Uterus (tissue), 4 donors: Measurements from ENCODE around the gene COL25A1. TPM values are rescaled to one million over a fixed set of nuclear protein-coding genes. Genes with fewer than 3 reads are reported as not detected.

Experiments
- DNase-seq, 2 donors: peaks; one replicate each; pipeline ENCODE4 v3.0.0-alpha.2; 2019 to 2020
- H3K27ac ChIP-seq, 2 donors: fragments of 200-600 bp; sonication (generic); 1 replicate in 1 of 2; 2 replicates in 1 of 2; pipeline ENCODE4 v1.5.1; 2016 to 2018
- H3K27me3 ChIP-seq, 2 donors: fragments of 200-600 bp; sonication (generic); one replicate each; pipeline ENCODE4 v1.5.1; 2018 to 2019; ENCODE audit warnings: control low read depth in 1 of 2
- H3K36me3 ChIP-seq, 2 donors: fragments of 200-600 bp; sonication (generic); one replicate each; pipeline ENCODE4 v1.5.1; 2019; ENCODE audit warnings: control low read depth in 1 of 2
- H3K4me1 ChIP-seq, 2 donors: fragments of 200-600 bp; sonication (generic); one replicate each; pipeline ENCODE4 v1.5.1; 2018 to 2019; ENCODE audit warnings: control low read depth in 1 of 2
- H3K4me3 ChIP-seq, 2 donors: fragments of 200-600 bp; sonication (generic); 1 replicate in 1 of 2; 2 replicates in 1 of 2; pipeline ENCODE4 v1.5.1; 2018 to 2019; ENCODE audit warnings: mild to moderate bottlenecking in 1 of 2
- H3K9me3 ChIP-seq, 2 donors: fragments of 200-600 bp; sonication (generic); one replicate each; pipeline ENCODE4 v1.5.1; 2019; ENCODE audit warnings: control low read depth in 1 of 2
- CTCF ChIP-seq, 4 experiments: fragments of 200-600 bp in 2 of 4; fragments of 450-650 bp in 2 of 4; sonication (generic) in 2 of 4; IDR thresholded peaks; one replicate each; pipeline ENCODE4 v1.5.1; 2016 to 2019; ENCODE audit warnings: antibody characterized with exemption in 4 of 4, mild to moderate bottlenecking in 2 of 4, moderate library complexity in 1 of 4
- POLR2A ChIP-seq, 2 donors: fragments of 450-650 bp; IDR thresholded peaks; one replicate each; pipeline ENCODE4 v1.6.1; 2016; ENCODE audit warnings: antibody characterized with exemption in 2 of 2, mild to moderate bottlenecking in 1 of 2, moderate library complexity in 1 of 2
- intact Hi-C: fragments of 100-400 bp; cut with DNase I; formaldehyde crosslinking; loops from one replicate; pipeline ENCODE4 v1.15.1; 2023; ENCODE audit warnings: low total_unique reads
- total RNA-seq, 4 donors: library from RNA; depleted of rRNA in 3 of 4; stranded (reverse); fragments of >200 nt in 3 of 4; gene quantifications; one replicate each; pipeline versions ENCODE4 v1.1.0 to v1.2.4, GENCODE V29; 2014 to 2023
- donor health status: DM: yes; HTN: yes; CAD: no.

The COL25A1 gene
- total RNA-seq, 4 donors from 2014 or later = 0.26 to 41.1 (median 1.8) TPM; not detected in 1

- TF ChIP-seq CTCF (IDR thresholded peaks at IDR 0.05) = no peak
- TF ChIP-seq POLR2A (IDR thresholded peaks at IDR 0.05) = no peak
- Histone ChIP-seq H3K36me3 (no peaks in the 10 kb centered on the region), H3K27ac (no peak overlapping the region), H3K4me3 (no peak overlapping the region), H3K4me1 (no peaks in the 10 kb centered on the region), H3K9me3 (no peaks in the 10 kb centered on the region), H3K27me3 (no peaks in the 10 kb centered on the region)
- DNase-seq = no peak
- intact Hi-C loops = no loop called here
Observed at GRCh38 chr4:108854786-108855185, 447.7 kb downstream of the COL25A1 start.

- no peak for DNase-seq
- Histone ChIP-seq H3K9me3 (no peaks in the 10 kb centered on the region), H3K27ac (no peak overlapping the region), H3K4me3 (no peak overlapping the region), H3K27me3 (no peaks in the 10 kb centered on the region), H3K4me1 (no peaks in the 10 kb centered on the region), H3K36me3 (no peaks in the 10 kb centered on the region)
- TF ChIP-seq CTCF (IDR thresholded peaks at IDR 0.05) = no peak
- no peak for TF ChIP-seq POLR2A (IDR thresholded peaks at IDR 0.05)
- intact Hi-C loops = no loop called here
Observed at GRCh38 chr4:108852691-108853090, 449.8 kb downstream of the COL25A1 start.

- Histone ChIP-seq H3K36me3 (no peaks in the 10 kb centered on the region), H3K27ac (no peak overlapping the region), H3K4me3 (no peak overlapping the region), H3K4me1 (no peaks in the 10 kb centered on the region), H3K9me3 (no peaks in the 10 kb centered on the region), H3K27me3 (no peaks in the 10 kb centered on the region)
- TF ChIP-seq CTCF (IDR thresholded peaks at IDR 0.05) (no peak), POLR2A (IDR thresholded peaks at IDR 0.05) (no peak)
- no peak for DNase-seq
- intact Hi-C loops = no loop called here
Observed at GRCh38 chr4:108851366-108851765, 451.1 kb downstream of the COL25A1 start.

GRCh38 chr4:108850219-108850649 is 452.2 kb downstream of the COL25A1 start:
- Histone ChIP-seq H3K4me3 (no peak overlapping the region), H3K36me3 (no peaks in the 10 kb centered on the region), H3K27me3 (no peaks in the 10 kb centered on the region), H3K4me1 (no peaks in the 10 kb centered on the region), H3K9me3 (no peaks in the 10 kb centered on the region), H3K27ac (no peak overlapping the region)
- TF ChIP-seq CTCF (IDR thresholded peaks at IDR 0.05) (no peak), POLR2A (IDR thresholded peaks at IDR 0.05) (no peak)
- no peak for DNase-seq
- intact Hi-C loops = no loop called here

- no peak for TF ChIP-seq POLR2A (IDR thresholded peaks at IDR 0.05)
- Histone ChIP-seq H3K36me3 (no peaks in the 10 kb centered on the region), H3K9me3 (no peaks in the 10 kb centered on the region), H3K4me3 (no peak overlapping the region), H3K27me3 (no peaks in the 10 kb centered on the region), H3K4me1 (no peaks in the 10 kb centered on the region), H3K27ac (no peak overlapping the region)
- intact Hi-C loops = no loop called here
- DNase-seq = no peak
Observed at GRCh38 chr4:108849611-108850168, 452.8 kb downstream of the COL25A1 start.

- no peak for DNase-seq
- Histone ChIP-seq H3K4me3 (no peak overlapping the region), H3K27ac (no peak overlapping the region), H3K4me1 (no peaks in the 10 kb centered on the region), H3K36me3 (no peaks in the 10 kb centered on the region), H3K27me3 (no peaks in the 10 kb centered on the region), H3K9me3 (no peaks in the 10 kb centered on the region)
- TF ChIP-seq CTCF (IDR thresholded peaks at IDR 0.05) (no peak), POLR2A (IDR thresholded peaks at IDR 0.05) (no peak)
- intact Hi-C loops = no loop called here
Observed at GRCh38 chr4:108846568-108846967, 455.9 kb downstream of the COL25A1 start.
